ENCODE results near the gene CAPN11. TPM values are rescaled to one million over a fixed set of nuclear protein-coding genes. Genes with fewer than 3 reads are reported as not detected.

Gene CAPN11
- total and polyA plus RNA-seq, 2 of the 4 experiments (the other 2 are of a cell fraction), result not detected

DNA sequence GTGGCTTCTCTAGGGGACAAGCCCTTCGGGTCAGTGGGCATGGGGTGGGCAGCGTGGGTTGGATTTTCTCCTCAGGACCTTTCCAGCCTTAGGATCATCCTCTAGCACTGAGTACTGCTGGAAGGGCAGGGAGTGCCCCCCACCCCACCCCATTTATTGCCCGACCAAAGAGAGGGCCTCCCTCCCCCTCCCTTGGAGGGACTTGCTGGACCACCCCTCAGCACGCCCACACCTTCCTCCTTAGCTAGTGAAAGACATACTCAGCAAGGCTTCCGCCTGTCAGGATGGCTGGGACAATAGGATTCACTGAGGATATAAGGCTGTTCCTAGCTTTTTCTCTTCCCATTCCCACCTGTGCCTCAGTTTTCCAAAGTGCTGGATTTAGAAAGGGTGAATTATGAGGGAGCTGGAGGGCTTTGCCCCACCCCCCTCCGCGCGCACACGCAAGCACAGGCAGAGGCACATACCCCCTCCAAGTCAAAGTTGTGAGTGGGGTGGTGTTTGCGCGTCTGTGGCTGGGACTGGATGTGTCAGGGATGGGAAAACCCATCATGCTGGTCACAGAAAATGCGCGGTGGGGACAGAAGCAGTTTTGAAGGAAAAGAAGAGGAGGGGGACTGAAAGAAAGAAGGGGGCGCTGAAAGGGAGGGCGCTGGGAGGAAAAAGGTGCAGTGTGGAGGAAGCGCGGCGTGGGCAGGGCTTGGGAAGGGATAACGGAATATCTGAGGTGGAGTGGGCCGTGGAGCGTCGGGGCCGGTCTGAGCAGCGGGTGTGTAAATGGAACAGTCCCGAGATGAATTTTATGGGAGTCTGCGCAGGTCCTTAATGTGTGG lies 64.1 kb downstream of the CAPN11 start:
- Histone ChIP-seq H3K36me3 (ENCODE audit: control insufficient read depth, insufficient read depth, low read length) (no peaks in the 10 kb centered on the region), H3K14ac (replicated peaks; ENCODE audit: low read depth, low read length) (0 out of 2 replicates have a peak overlapping the region, but pooled peaks have one; percentile 55), H3K4ac (ENCODE audit: low read depth, low read length) (no peak overlapping the region), H3K56ac (ENCODE audit: extremely low read depth, insufficient read depth, low read length) (no peak overlapping the region; the same call in 1 of the 2 replicates), H3K27me3 (ENCODE audit: control insufficient read depth, insufficient read depth, low read length) (no peaks in the 10 kb centered on the region; the same call in 1 of the 2 replicates), H2BK120ac (ENCODE audit: low read depth, low read length) (no peak overlapping the region; the same call in 1 of the 2 replicates), H4K91ac (ENCODE audit: insufficient read depth, low read depth, low read length) (no peak overlapping the region; the same call in 1 of the 2 replicates), H3K4me2 (ENCODE audit: low read depth, low read length) (peak overlapping the region; percentile 99), H2BK5ac (ENCODE audit: low read depth, low read length, poor library complexity, severe bottlenecking) (no peak overlapping the region), H3K9me1 (ENCODE audit: insufficient read depth, low read length) (peaks cover 4% of the 10 kb centered on the region; the same call in 1 of the 2 replicates), H2AK5ac (ENCODE audit: low read depth, low read length) (no peak overlapping the region), H3K23ac (ENCODE audit: low read depth, low read length) (0 out of 2 replicates have a peak overlapping the region, but pooled peaks have one; percentile 3), H2AFZ (replicated peaks; ENCODE audit: low read length, poor library complexity) (peak overlapping the region; percentile 96), H4K8ac (ENCODE audit: low read depth in 2 of 2, low read length in 2 of 2) (no peak overlapping the region; a peak in 1 of 4 replicates), H2AK9ac (replicated peaks; ENCODE audit: low read depth, low read length, poor library complexity) (peak overlapping the region; percentile 60), H3K9me3 (ENCODE audit: control insufficient read depth, insufficient read depth, low read length) (no peaks in the 10 kb centered on the region), H3K4me3 (ENCODE audit: insufficient read depth, low read depth, low read length) (peak overlapping the region; percentile 73), H3K18ac (ENCODE audit: low read depth, low read length) (no peak overlapping the region), H3K4me1 (ENCODE audit: control insufficient read depth, insufficient read depth, low read length) (peaks cover 16% of the 10 kb centered on the region), H4K20me1 (ENCODE audit: insufficient read depth, low read length) (no peaks in the 10 kb centered on the region), H2BK15ac (ENCODE audit: low read depth, low read length) (no peak overlapping the region), H3K27ac (ENCODE audit: insufficient read depth, low read length) (peak overlapping the region; percentile 37; the same call in 1 of the 2 replicates), H4K5ac (ENCODE audit: low read depth, low read length) (no peak overlapping the region), H3K9ac (ENCODE audit: low read depth, low read length) (peak overlapping the region; percentile 57; the same call in 1 of the 2 replicates), H2BK20ac (ENCODE audit: low read depth, low read length) (no peak overlapping the region), H3K79me1 (ENCODE audit: low read depth in 1 of 2, low read length in 2 of 2) (peaks cover 0 to 8% of the 10 kb centered on the region in 2 experiments; a peak in 1 of 4 replicates)
- ATAC-seq (ENCODE audit: low read depth) (peak; percentile 3), DNase-seq (no peak)
- POLR2A ChIA-PET (ENCODE audit: unreplicated experiment), result interaction anchor here (0.6 kb wide), 1 partner anchor 620 kb away, joined by 8 read pairs; no protein-coding TSS in a partner anchor
- intact Hi-C loops (cut with micrococcal nuclease) (no loop called here), dilution Hi-C loops (cut with HindIII; ENCODE audit: low sequenced_read_pairs, unreplicated experiment) (no loop called here), in situ Hi-C loops (cut with MboI; ENCODE audit: low sequenced_read_pairs) (no loop called here)
- CTCF ChIA-PET, result interaction anchor here (1.2 to 4.1 kb wide), 2 partner anchors 12 to 24 kb away, joined by 3 to 20 read pairs; no protein-coding TSS in a partner anchor
- no TSS peak for BruUV-seq (replicated peaks)
- TF ChIP-seq CHD1 (IDR thresholded peaks at IDR 0.05; ENCODE audit: low read depth, low read length), result no peak
- TF ChIP-seq SMC3 (IDR thresholded peaks at IDR 0.05; ENCODE audit: low read depth, low read length), result no peak
- no peak for TF ChIP-seq CEBPB (IDR thresholded peaks at IDR 0.05; ENCODE audit: low read depth, low read length)
- TF ChIP-seq RFX5 (IDR thresholded peaks at IDR 0.05; ENCODE audit: low read depth, low read length), result no peak
- no peak for TF ChIP-seq MAFK (IDR thresholded peaks at IDR 0.05; ENCODE audit: low read depth, low read length)
- TF ChIP-seq, protein P1, sequence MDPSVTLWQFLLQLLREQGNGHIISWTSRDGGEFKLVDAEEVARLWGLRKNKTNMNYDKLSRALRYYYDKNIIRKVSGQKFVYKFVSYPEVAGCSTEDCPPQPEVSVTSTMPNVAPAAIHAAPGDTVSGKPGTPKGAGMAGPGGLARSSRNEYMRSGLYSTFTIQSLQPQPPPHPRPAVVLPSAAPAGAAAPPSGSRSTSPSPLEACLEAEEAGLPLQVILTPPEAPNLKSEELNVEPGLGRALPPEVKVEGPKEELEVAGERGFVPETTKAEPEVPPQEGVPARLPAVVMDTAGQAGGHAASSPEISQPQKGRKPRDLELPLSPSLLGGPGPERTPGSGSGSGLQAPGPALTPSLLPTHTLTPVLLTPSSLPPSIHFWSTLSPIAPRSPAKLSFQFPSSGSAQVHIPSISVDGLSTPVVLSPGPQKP (IDR thresholded peaks at IDR 0.05; ENCODE audit: borderline replicate concordance, low read depth, low read length), result no peak
- TF ChIP-seq MXI1 (IDR thresholded peaks at IDR 0.05; ENCODE audit: borderline replicate concordance, low read depth, low read length), result no peak
- WGBS, 2 experiments (ENCODE audit: extremely low coverage in 2 of 2, insufficient read length in 1 of 2), result 21% methylated on average over 5 of the region's 26 CpGs; no CpG with 5 or more reads in 1 of the 2 experiments
